PC-3 (cell line): Measurements from ENCODE around the gene BAZ2B. TPM values are rescaled to one million over a fixed set of nuclear protein-coding genes. Genes with fewer than 3 reads are reported as not detected.

ENCODE experiments used
- ATAC-seq: fragments of 200-7000 bp; cut with Tn5 transposase; 2 replicates; pipeline ENCODE4 v1.9.1; 2020; ENCODE audit warnings: mild to moderate bottlenecking, moderate library complexity
- Bru-seq: library from RNA; stranded (reverse); fragments of 400-500 nt; gene quantifications from one replicate; lab custom pipeline; 2021; lab: Mats Ljungman, UMichigan
- BruChase-seq, 2 experiments: library from RNA; stranded (reverse); fragments of 400-500 nt; gene quantifications; one replicate each; lab custom pipeline; 2021; lab: Mats Ljungman, UMichigan
- BruUV-seq: library from RNA; stranded (reverse); fragments of 400-500 nt; replicated peaks from 2 replicates; lab custom pipeline; 2021; lab: Mats Ljungman, UMichigan
- CTCF ChIA-PET: fragments of 300-600 bp; sonication (Branson Sonifier 250); formaldehyde crosslinking; loops from one replicate; lab custom pipeline; 2022; ENCODE audit warnings: antibody characterized with exemption; lab: Charles Lee
- POLR2A ChIA-PET: fragments of 300-600 bp; sonication (Branson Sonifier 250); formaldehyde crosslinking; loops from one replicate; lab custom pipeline; 2022; ENCODE audit warnings: antibody characterized with exemption; ENCODE audit not compliant: unreplicated experiment; lab: Charles Lee
- DNase-seq: peaks from one replicate; pipeline ENCODE4 v3.0.0-alpha.2; 2015
- H2AFZ ChIP-seq: fragments of 300-600 bp; sonication (generic); 2 replicates; pipeline ENCODE4 v1.6.0; 2016; ENCODE audit warnings: antibody characterized with exemption, low read length
- H3F3A ChIP-seq: fragments of 300-600 bp; sonication (generic); one replicate; pipeline ENCODE4 v1.6.0; 2017; ENCODE audit warnings: antibody characterized with exemption, low read length, control low read depth, mild to moderate bottlenecking; ENCODE audit not compliant: unreplicated experiment
- H3K27ac ChIP-seq: fragments of 300-600 bp; sonication (generic); 2 replicates; pipeline ENCODE4 v1.5.1; 2016; ENCODE audit warnings: mild to moderate bottlenecking, low read length
- H3K27me3 ChIP-seq: fragments of 300-600 bp; sonication (generic); 2 replicates; pipeline ENCODE4 v1.6.1; 2016; ENCODE audit warnings: low read length, mixed read lengths
- H3K36me3 ChIP-seq: fragments of 300-600 bp; sonication (generic); 2 replicates; pipeline ENCODE4 v1.6.1; 2016; ENCODE audit warnings: low read depth, mixed run types, low read length, mixed read lengths
- H3K4me1 ChIP-seq: fragments of 300-600 bp; sonication (generic); 2 replicates; pipeline ENCODE4 v1.5.1; 2016; ENCODE audit warnings: low read length; ENCODE audit not compliant: insufficient read depth
- H3K4me2 ChIP-seq: fragments of 300-600 bp; sonication (generic); 2 replicates; pipeline ENCODE4 v1.6.0; 2016; ENCODE audit warnings: low read length
- H3K4me3 ChIP-seq: fragments of 300-600 bp; sonication (generic); 2 replicates; pipeline ENCODE4 v1.5.1; 2016; ENCODE audit warnings: mild to moderate bottlenecking, low read length, mixed read lengths
- H3K79me2 ChIP-seq: fragments of 300-600 bp; sonication (generic); 2 replicates; pipeline ENCODE4 v1.6.1; 2017; ENCODE audit warnings: low read length, mixed read lengths
- H3K9ac ChIP-seq: fragments of 300-600 bp; sonication (generic); 2 replicates; pipeline ENCODE4 v1.6.0; 2016; ENCODE audit warnings: mild to moderate bottlenecking, low read length
- H3K9me2 ChIP-seq: fragments of 300-600 bp; sonication (generic); replicated peaks from 2 replicates; pipeline ENCODE4 v1.6.1; 2016; ENCODE audit warnings: mixed run types, low read length, mixed read lengths
- H3K9me3 ChIP-seq: fragments of 300-600 bp; sonication (generic); 2 replicates; pipeline ENCODE4 v1.6.1; 2016; ENCODE audit warnings: low read length, mixed read lengths
- H4K20me1 ChIP-seq: fragments of 300-600 bp; sonication (generic); 2 replicates; pipeline ENCODE4 v1.6.1; 2016; ENCODE audit warnings: low read length, mixed read lengths
- EZH2 ChIP-seq: fragments of 300-600 bp; sonication (generic); IDR thresholded peaks from one replicate; pipeline ENCODE4 v1.6.1; 2017; ENCODE audit warnings: antibody characterized with exemption, mild to moderate bottlenecking, low read length; ENCODE audit not compliant: unreplicated experiment
- EZH2phosphoT487 ChIP-seq: fragments of 300-600 bp; sonication (generic); IDR thresholded peaks from 2 replicates; pipeline ENCODE4 v1.6.1; 2018; ENCODE audit warnings: mild to moderate bottlenecking, antibody characterized with exemption, low read length, borderline replicate concordance
- intact Hi-C: fragments of 100-400 bp; cut with micrococcal nuclease; formaldehyde crosslinking; loops from 2 replicates; pipeline ENCODE4 v1.9.0; 2023
- long read RNA-seq: library from polyadenylated mRNA; unstranded; transcript quantifications from one replicate; pipeline ENCODE4 v2.0.0, GENCODE V29; 2021; ENCODE audit not compliant: unreplicated experiment
- total RNA-seq: library from RNA; depleted of rRNA; stranded (reverse); fragments of >200 nt; gene quantifications from 2 replicates; pipeline ENCODE4 v1.2.3, GENCODE V29; 2014; rRNA removed
- TF ChIP-seq, protein P1 (sequence below): fragments of 300-600 bp; sonication (generic); conservative IDR thresholded peaks from 2 replicates; pipeline ENCODE4 v1.5.1; 2017; ENCODE audit warnings: antibody characterized with exemption, low read depth, mild to moderate bottlenecking, low read length

The BAZ2B gene, protein sequence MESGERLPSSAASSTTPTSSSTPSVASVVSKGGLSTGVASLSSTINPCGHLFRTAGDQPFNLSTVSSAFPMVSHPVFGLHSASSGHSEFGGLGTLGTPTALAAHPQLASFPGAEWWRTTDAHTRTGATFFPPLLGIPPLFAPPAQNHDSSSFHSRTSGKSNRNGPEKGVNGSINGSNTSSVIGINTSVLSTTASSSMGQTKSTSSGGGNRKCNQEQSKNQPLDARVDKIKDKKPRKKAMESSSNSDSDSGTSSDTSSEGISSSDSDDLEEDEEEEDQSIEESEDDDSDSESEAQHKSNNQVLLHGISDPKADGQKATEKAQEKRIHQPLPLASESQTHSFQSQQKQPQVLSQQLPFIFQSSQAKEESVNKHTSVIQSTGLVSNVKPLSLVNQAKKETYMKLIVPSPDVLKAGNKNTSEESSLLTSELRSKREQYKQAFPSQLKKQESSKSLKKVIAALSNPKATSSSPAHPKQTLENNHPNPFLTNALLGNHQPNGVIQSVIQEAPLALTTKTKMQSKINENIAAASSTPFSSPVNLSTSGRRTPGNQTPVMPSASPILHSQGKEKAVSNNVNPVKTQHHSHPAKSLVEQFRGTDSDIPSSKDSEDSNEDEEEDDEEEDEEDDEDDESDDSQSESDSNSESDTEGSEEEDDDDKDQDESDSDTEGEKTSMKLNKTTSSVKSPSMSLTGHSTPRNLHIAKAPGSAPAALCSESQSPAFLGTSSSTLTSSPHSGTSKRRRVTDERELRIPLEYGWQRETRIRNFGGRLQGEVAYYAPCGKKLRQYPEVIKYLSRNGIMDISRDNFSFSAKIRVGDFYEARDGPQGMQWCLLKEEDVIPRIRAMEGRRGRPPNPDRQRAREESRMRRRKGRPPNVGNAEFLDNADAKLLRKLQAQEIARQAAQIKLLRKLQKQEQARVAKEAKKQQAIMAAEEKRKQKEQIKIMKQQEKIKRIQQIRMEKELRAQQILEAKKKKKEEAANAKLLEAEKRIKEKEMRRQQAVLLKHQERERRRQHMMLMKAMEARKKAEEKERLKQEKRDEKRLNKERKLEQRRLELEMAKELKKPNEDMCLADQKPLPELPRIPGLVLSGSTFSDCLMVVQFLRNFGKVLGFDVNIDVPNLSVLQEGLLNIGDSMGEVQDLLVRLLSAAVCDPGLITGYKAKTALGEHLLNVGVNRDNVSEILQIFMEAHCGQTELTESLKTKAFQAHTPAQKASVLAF (N-terminal part only)
- total RNA-seq = 15.7 and 19.6 TPM in 2 replicates
- percentile 79 among the genes with signal in this experiment for Bru-seq, nascent RNA
- percentile 66 among the genes with signal in this experiment for BruChase-seq, experiment 1, labeled RNA remaining after a 6-hour chase
- percentile 75 among the genes with signal in this experiment for BruChase-seq, experiment 2, labeled RNA remaining after a 2-hour chase
- long read RNA-seq, partial matches to known transcripts = 16 of 48 reads
- long read RNA-seq, other reads (novel, unspliced or antisense) = 32 of 48 reads

DNA sequence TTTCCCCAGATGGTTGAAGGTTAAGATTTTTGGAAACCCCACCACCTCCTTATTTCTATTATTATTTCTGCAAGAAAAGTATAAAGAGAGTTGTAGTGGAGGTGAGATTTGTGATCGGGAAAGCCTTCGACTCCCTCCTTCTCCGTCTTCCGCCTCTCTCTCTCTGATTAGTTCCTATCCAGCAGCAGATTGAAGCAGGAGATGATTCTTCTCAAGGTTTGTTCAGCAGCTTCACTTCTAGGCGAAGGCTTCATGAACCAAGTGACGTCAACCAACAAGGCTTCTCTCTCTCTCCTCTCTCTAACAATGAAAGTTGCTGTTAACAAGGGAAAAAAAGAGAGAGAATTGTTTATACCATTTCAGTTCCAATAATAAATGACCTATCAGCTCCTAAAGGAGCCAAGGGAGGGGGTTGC is at the start of gene BAZ2B:
Gene BAZ2B (minus strand): TSS at position 263 of the 416 bp plus-strand sequence. CDS start 137,829 bp downstream, outside the sequence.
- ChIA-PET CTCF (interaction anchor here (1.1 to 1.2 kb wide), 2 partner anchors 59 to 96 kb away, joined by 3 to 7 read pairs; no protein-coding TSS in a partner anchor), POLR2A (interaction anchor here (1.8 kb wide), 1 partner anchor 96 kb away, joined by 8 read pairs; no protein-coding TSS in a partner anchor)
- Histone ChIP-seq H2AFZ (peak within 1 kb of the TSS; percentile 85), H3K27me3 (no peaks in the 10 kb centered on the region), H3K4me2 (peak within 1 kb of the TSS; percentile 86), H3K4me3 (peak within 1 kb of the TSS; percentile 88), H3K27ac (peak within 1 kb of the TSS; percentile 81), H3K9ac (peak within 1 kb of the TSS; percentile 83), H3K79me2 (peaks cover 31% of the 10 kb centered on the region), H3K9me3 (no peaks in the 10 kb centered on the region), H4K20me1 (no peaks in the 10 kb centered on the region), H3K9me2 (no peaks in the 10 kb centered on the region), H3F3A (no peaks in the 10 kb centered on the region), H3K36me3 (no peaks in the 10 kb centered on the region), H3K4me1 (peaks cover 30% of the 10 kb centered on the region)
- no TSS peak for BruUV-seq
- intact Hi-C loops = loop anchor here (5.0 kb wide), 1 partner anchor 329 kb away; the partner anchor contains the start of gene WDSUB1
- DNase-seq (peak; percentile 69), ATAC-seq (peak; percentile 55)
- TF ChIP-seq, protein P1, sequence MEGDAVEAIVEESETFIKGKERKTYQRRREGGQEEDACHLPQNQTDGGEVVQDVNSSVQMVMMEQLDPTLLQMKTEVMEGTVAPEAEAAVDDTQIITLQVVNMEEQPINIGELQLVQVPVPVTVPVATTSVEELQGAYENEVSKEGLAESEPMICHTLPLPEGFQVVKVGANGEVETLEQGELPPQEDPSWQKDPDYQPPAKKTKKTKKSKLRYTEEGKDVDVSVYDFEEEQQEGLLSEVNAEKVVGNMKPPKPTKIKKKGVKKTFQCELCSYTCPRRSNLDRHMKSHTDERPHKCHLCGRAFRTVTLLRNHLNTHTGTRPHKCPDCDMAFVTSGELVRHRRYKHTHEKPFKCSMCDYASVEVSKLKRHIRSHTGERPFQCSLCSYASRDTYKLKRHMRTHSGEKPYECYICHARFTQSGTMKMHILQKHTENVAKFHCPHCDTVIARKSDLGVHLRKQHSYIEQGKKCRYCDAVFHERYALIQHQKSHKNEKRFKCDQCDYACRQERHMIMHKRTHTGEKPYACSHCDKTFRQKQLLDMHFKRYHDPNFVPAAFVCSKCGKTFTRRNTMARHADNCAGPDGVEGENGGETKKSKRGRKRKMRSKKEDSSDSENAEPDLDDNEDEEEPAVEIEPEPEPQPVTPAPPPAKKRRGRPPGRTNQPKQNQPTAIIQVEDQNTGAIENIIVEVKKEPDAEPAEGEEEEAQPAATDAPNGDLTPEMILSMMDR = no peak
- TF ChIP-seq EZH2phosphoT487 (no peak), EZH2 (no peak)

DNA sequence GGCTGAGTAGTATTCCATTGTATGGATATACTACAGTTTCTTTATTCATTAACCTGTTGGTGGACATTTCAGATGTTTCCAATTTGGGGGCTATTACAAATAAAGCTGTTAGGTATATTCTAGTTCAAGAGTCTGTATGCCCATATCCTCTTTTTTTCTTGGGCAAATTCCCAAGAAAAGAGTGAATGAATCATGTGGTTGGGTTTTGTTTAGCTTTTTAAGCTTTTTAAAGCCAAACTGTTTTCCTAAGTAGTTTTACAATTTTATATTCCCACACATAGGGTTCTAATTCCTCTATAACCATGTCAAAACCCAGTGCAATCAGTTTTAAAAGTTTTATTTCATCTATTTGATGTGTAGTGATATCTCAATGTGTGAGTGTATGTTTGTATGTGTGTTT is 44.9 kb upstream of the BAZ2B start:
- ChIA-PET POLR2A (no interaction called here), CTCF (no interaction called here)
- Histone ChIP-seq H3K4me3 (no peak overlapping the region), H3K27ac (no peak overlapping the region), H3K79me2 (no peaks in the 10 kb centered on the region), H3K9me2 (no peaks in the 10 kb centered on the region), H3K4me1 (no peaks in the 10 kb centered on the region), H4K20me1 (no peaks in the 10 kb centered on the region), H3K36me3 (no peaks in the 10 kb centered on the region), H3K9me3 (no peaks in the 10 kb centered on the region), H3K4me2 (no peak overlapping the region), H3K9ac (no peak overlapping the region), H3F3A (no peaks in the 10 kb centered on the region), H3K27me3 (no peaks in the 10 kb centered on the region), H2AFZ (no peak overlapping the region)
- no TSS peak for BruUV-seq
- DNase-seq = no peak
- TF ChIP-seq EZH2phosphoT487 = no peak
- TF ChIP-seq, protein P1 = no peak
- ATAC-seq = no peak
- intact Hi-C loops = no loop called here
